GM12891 (cell line): Measurements from ENCODE around the gene AMY2B.
"Not testable (repeated sequence)": the region's sequence is repeated elsewhere in the genome, so short reads cannot be mapped to it uniquely, and the experiment has no call there.

Experiments
- POLR2A ChIP-seq: IDR thresholded peaks from 2 replicates; pipeline ENCODE4 v1.6.1; 2011; ENCODE audit warnings: low read depth, low read length, control low read depth
- POLR2AphosphoS5 ChIP-seq: IDR thresholded peaks from 2 replicates; pipeline ENCODE4 v1.6.1; 2011; ENCODE audit warnings: low read depth, low read length, control low read depth
- SPI1 ChIP-seq: IDR thresholded peaks from 2 replicates; pipeline ENCODE4 v1.6.1; 2011; ENCODE audit warnings: low read depth, low read length, control low read depth
- TAF1 ChIP-seq: IDR thresholded peaks from 2 replicates; pipeline ENCODE4 v1.6.1; 2011; ENCODE audit warnings: low read depth, low read length, control low read depth

- TF ChIP-seq POLR2A, POLR2AphosphoS5, TAF1, SPI1: not testable (repeated sequence)
Observed at GRCh38 chr1:103561124-103561523, 10.3 kb upstream of the AMY2B start.
